ENCODE measurements around the gene ACVR1B. TPM values are rescaled to one million over a fixed set of nuclear protein-coding genes. Genes with fewer than 3 reads are reported as not detected.

Gene ACVR1B
- total and polyA plus RNA-seq, 7 donors, result 7.2 to 30.7 (median 9.8) TPM

- no peaks in the 10 kb centered on the region for H3K27me3 ChIP-seq
- peaks cover 0 to 57% (median 41%) of the 10 kb centered on the region in 4 donors for H3K4me1 ChIP-seq
- intact Hi-C loops (cut with DNase I), result no loop called here
- peak; percentile 94 for DNase-seq
- peak overlapping the region; percentile 42 to 74 (median 70) for H3K4me3 ChIP-seq
- H3K36me3 ChIP-seq, result no peaks in the 10 kb centered on the region
- TF ChIP-seq EP300 (IDR thresholded peaks at IDR 0.05), result no peak
- peak; percentile 36 to 50 (median 46) for TF ChIP-seq POLR2AphosphoS5 (IDR thresholded peaks at IDR 0.05)
- peak overlapping the region; percentile 84 to 96 (median 90) for H3K27ac ChIP-seq
- no peaks in the 10 kb centered on the region for H3K9me3 ChIP-seq
- 2 to 4% methylated on average over 59 of the region's 59 CpGs for WGBS, 2 donors
Observed at GRCh38 chr12:52037248-52037861, 85.9 kb downstream of the ACVR1B start.

GRCh38 chr12:52038447-52038846 lies 86.9 kb downstream of the ACVR1B start:
- peak in 3 of 4 donors; percentile 25 to 56 (median 31) for TF ChIP-seq POLR2AphosphoS5 (IDR thresholded peaks at IDR 0.05)
- no peak for TF ChIP-seq CTCF (IDR thresholded peaks at IDR 0.05)
- no peak for DNase-seq
- Histone ChIP-seq H3K9me3 (no peaks in the 10 kb centered on the region), H3K27me3 (no peaks in the 10 kb centered on the region), H3K27ac (peak overlapping the region; percentile 84 to 96 (median 90)), H3K36me3 (no peaks in the 10 kb centered on the region), H3K4me1 (peaks cover 0 to 60% (median 46%) of the 10 kb centered on the region in 4 donors), H3K4me3 (no peak overlapping the region)
- 82 to 85% methylated on average over 6 of the region's 6 CpGs for WGBS, 2 donors
- intact Hi-C loops (cut with DNase I), result no loop called here

GRCh38 chr12:52041035-52041434 lies 89.5 kb downstream of the ACVR1B start:
- no peaks in the 10 kb centered on the region for H3K36me3 ChIP-seq
- H3K27ac ChIP-seq, result peak overlapping the region; percentile 90 to 96 (median 92)
- intact Hi-C loops (cut with DNase I), result no loop called here
- TF ChIP-seq CTCF (IDR thresholded peaks at IDR 0.05) (no peak), EP300 (IDR thresholded peaks at IDR 0.05) (no peak), POLR2A (IDR thresholded peaks at IDR 0.05) (no peak), POLR2AphosphoS5 (IDR thresholded peaks at IDR 0.05) (no peak)
- H3K4me3 ChIP-seq, result no peak overlapping the region
- no peak for DNase-seq
- H3K27me3 ChIP-seq, result no peaks in the 10 kb centered on the region
- H3K9me3 ChIP-seq, result no peaks in the 10 kb centered on the region
- H3K4me1 ChIP-seq, result peaks cover 0 to 74% (median 59%) of the 10 kb centered on the region in 4 donors
- WGBS, 2 donors, result 86 to 91% methylated on average over 3 of the region's 3 CpGs

GRCh38 chr12:52041695-52042123 lies 90.2 kb downstream of the ACVR1B start:
- no peak overlapping the region for H3K4me3 ChIP-seq
- peak; percentile 75 for DNase-seq
- H3K27me3 ChIP-seq, result no peaks in the 10 kb centered on the region
- H3K4me1 ChIP-seq, result peaks cover 0 to 69% (median 57%) of the 10 kb centered on the region in 4 donors
- 47 to 65% methylated on average over 6 of the region's 6 CpGs for WGBS, 2 donors
- H3K9me3 ChIP-seq, result no peaks in the 10 kb centered on the region
- H3K27ac ChIP-seq, result peak overlapping the region; percentile 90 to 96 (median 92)
- intact Hi-C loops (cut with DNase I), result no loop called here
- TF ChIP-seq EP300 (IDR thresholded peaks at IDR 0.05) (no peak), POLR2AphosphoS5 (IDR thresholded peaks at IDR 0.05) (no peak), POLR2A (IDR thresholded peaks at IDR 0.05) (no peak), CTCF (IDR thresholded peaks at IDR 0.05) (no peak)
- no peaks in the 10 kb centered on the region for H3K36me3 ChIP-seq

- no peak for TF ChIP-seq POLR2A (IDR thresholded peaks at IDR 0.05)
- no peak for TF ChIP-seq CTCF (IDR thresholded peaks at IDR 0.05)
- no peak for TF ChIP-seq EP300 (IDR thresholded peaks at IDR 0.05)
- no peak for TF ChIP-seq POLR2AphosphoS5 (IDR thresholded peaks at IDR 0.05)
- WGBS, 2 donors, result 79 to 85% methylated on average over 8 of the region's 8 CpGs
- Histone ChIP-seq H3K9me3 (no peaks in the 10 kb centered on the region), H3K27ac (peak overlapping the region; percentile 90 to 96 (median 92)), H3K4me1 (peaks cover 0 to 66% (median 50%) of the 10 kb centered on the region in 4 donors), H3K27me3 (no peaks in the 10 kb centered on the region), H3K4me3 (no peak overlapping the region), H3K36me3 (no peaks in the 10 kb centered on the region)
- DNase-seq, result peak; percentile 70
- intact Hi-C loops (cut with DNase I), result no loop called here
Observed at GRCh38 chr12:52042706-52043385, 91.3 kb downstream of the ACVR1B start.
